GM19452 (cell line): ENCODE data around the gene SGSM1.

ENCODE experiments used
- ATAC-seq: cut with Tn5 transposase; IDR thresholded peaks from one replicate; pipeline ENCODE4 v1.9.1; 2021; ENCODE audit not compliant: unreplicated experiment

SGSM1 gene

DNA sequence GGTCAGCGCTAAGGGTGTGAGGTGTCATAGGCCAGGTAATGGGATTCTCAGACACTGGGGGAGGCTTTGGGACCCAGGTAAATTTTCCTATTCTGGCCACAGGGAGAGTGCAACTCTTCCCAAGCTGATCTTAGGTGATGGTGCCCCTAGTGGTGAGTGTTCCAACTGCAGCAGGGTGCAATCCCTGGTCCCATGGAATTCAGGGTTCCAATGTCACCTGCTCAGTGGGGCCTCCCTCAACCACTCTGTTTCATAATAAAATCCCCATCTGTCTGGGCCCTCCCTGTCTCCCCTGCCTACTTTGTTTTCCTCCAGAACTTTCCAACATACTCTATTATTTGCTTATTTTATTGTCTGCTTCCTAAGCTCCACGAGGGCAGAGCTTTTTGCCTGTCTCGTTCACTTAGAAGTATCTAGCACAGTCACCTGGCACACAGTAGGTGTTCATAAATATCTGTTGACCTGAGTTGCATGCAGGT, 2.9 kb upstream of the SGSM1 start:
- no peak for ATAC-seq

DNA sequence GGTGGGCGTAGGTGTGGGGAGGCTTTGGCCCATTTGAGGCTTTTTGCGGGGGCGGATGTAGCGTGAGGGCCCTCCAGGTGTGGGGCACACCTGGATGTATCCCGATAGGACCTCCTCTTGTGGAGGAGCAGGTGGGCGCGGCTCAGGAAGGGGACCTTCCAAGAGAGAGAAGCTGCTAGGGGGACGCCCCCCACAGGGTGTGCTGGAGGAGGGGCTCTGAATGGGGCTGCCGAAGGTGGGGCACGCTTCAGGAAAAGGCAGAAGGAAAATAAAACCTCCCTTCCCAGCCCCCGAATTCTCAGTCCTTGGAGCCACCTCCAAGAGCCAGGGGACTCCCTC, 621 bp downstream of the SGSM1 start:
- ATAC-seq: no peak

DNA sequence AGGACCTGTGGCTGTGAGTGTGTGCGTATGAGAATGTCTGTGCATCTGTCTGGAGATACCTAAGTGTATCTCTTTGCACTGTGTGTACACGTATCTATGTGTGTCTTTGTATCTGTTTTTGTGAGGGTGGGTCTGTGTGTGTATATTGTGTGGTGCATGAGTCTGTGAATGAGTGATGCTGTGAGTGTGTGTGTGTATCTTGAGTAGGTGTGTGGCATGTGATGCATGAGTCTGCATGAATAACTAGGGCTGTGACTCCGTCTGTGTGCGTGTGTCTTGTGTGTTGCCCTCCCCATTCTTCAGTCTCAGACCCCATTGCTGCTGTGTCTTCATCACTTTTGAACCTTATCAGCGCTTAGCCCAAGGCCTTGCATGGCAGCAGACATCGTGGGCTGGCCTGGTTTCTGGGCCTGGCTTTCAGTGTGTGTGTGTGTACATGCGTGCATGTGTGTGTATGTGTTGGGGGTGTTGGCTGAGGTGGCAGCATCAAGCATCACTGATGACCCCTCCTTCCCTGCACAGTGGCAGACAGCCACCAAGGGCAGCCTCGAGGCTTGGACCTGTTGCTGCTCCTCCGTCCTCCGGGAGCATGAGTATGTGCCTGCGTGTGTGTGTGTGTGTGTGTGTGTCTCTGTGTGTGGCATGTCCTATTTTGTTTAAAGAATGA, 1.4 kb downstream of the SGSM1 start:
- no peak for ATAC-seq

DNA sequence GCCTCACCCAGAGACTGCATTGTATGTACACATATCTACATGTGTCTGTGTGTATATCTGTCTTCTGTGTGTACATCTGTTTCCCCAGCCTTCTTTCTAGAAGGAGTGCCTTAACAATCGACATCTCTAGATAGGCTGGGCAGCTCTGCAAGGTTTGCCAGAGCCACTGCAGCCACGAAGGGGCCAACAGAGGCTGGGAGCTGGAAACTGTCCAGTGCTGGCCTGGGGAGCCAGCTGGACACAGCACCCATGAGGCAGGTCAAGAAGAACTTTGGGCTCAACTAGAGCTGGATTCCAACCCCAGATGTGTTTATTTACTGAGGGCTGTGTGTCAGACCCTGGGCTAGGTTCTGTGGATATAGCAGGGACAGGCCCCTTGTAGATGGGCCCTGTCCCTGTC, 3.3 kb downstream of the SGSM1 start:
- no peak for ATAC-seq

DNA sequence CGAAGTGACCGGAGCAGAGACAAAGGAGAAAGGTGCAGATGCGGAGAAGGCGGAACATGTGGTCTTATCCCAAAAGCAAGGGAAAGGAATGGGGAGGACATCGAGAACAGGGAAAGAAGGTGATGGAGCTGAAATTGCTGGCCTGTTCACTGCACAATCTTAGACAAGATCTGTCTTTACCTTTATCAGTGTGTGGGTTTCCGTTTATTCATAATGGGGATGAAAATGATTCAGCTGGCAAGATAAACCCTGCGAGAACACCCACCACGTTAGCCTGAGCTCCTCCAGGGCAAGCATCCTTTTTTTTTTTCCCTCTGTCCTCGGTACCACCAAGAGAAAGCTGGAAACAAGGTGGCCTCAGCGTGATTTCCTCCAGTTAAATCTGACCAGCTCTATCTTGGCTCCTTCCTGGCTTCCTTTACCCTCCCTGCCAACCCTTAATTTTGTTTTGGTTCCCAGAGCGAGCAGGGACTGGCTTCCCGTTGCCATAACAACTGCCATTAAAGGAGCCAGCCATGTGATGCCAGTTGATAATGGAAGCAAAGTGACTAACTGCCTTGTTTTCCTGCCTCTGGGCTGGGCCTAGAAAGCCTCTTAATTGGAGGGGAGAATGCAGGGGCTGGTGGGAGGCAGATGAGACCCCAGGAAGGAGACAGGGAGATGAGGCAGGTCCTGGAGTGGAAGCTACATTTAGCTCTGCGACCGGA, 4.2 kb downstream of the SGSM1 start:
- ATAC-seq: no peak

DNA sequence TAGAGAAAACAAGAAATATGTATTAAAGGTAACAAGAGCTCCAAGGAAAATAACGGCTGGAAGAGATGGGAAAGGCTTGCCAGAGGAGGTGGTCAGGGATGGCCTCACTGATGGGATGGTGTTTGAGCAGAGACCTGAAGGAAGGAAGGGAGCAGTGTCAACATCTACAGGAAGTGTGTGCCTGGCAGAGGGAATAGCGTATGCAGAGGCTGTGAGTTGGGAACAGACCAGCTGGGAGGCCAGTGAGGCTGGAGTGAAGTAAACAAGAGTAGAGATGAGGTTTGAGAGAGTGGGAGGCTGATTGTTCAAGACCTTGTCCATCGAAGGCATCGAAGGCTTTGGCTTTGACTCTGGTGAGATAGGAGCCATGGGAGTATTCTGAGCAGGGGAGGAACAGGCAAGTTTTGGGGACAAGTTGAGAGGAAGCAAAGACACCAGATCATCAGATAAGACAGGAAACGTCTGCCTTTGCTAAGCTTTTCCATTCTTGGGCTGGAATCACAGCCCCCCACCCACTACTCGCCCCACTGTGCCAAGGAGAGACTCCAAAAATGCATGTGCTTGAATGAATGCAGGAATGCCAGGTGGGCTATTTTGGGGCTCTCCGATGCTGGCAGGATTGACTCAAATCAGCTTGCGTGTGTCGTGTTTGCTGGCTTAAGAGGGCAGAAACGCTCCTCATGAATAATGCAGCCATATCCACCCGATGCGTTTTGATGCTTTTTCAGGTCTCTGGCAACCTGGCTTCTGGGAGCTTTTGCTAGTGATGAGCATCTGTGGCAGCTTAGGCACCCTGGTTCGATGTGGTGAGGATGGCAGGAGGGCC, 7.2 kb downstream of the SGSM1 start:
- no peak for ATAC-seq

DNA sequence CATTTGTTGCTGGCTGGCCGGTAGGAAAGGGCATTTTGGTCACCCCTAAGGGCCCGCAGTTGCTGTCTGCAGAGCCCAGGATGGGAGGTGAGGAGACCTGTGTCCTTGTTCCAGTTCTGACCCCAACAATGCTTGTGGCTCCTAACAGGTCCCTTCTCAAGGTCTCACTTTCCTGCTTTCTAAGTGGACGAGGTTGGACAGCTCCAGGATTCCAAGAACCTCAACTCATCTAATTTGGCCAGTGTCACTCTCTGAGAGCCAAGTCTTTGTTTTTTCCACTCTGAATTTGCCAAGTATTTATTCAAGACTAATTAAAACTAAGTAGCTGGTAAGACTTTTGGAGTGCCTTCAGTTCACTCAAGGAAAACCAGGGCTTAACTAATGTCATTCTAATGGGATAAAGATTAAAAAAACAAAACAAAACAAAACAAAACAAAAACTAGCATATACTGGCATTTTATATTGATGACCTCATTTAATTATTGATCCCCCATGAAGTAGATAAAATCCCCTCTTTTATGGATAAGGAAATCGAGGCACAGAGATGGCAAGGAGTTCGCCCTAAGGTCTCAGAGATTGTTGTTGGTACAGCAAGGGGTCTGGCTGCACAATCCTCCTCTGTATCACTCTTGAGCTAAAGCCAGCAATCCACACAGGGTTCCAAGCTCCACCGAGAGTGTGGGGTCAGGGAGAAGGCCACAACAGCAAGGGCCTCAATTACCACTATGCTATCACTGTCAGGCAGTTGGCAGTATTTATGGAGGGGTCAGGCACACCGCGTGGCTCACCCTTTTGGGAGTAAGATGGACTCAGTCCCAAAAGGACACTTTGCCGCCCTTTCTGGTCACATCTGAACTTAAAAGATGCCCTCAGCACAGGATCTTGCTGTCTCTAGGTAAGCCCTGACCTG, 8.1 kb downstream of the SGSM1 start:
- ATAC-seq: no peak

DNA sequence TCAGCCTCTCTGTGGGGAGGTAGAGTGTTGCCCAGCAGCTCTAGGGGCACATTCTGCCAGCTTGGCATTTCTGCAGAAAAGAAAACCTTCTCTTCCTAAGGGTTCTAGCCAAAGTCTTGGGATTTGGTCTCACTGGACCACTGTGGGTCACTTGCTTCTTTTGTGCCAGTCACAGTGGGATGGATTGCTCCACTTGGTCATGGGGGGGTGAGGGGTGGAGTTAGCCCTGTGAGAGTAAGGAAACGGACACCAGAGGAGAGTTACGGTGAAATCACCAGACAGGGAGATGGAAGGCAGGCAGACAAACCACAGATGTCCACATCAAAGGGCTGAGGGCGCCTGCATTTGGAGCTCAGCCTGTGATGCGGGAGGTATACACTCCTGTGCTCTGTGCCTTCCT, 10.8 kb downstream of the SGSM1 start:
- ATAC-seq: no peak

DNA sequence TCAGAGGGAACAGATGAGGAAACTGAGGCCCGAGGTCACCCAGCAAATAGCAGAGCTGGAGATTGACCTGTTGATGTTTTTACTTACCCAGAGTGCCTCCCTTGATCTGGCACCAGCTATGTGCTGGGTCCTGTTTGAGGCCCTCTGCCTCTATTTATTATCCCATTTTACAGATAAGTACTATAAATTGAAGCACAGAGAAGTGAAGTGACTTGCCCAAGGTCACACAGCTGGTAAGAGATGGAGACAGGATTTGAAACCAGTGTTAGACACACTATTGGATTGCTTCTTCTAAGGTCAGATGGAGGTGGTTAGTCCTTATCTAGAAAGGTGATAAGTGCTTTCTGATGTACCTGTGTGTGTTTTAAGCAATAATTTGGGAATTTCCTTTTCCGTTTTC, 13.5 kb downstream of the SGSM1 start:
- ATAC-seq: no peak

DNA sequence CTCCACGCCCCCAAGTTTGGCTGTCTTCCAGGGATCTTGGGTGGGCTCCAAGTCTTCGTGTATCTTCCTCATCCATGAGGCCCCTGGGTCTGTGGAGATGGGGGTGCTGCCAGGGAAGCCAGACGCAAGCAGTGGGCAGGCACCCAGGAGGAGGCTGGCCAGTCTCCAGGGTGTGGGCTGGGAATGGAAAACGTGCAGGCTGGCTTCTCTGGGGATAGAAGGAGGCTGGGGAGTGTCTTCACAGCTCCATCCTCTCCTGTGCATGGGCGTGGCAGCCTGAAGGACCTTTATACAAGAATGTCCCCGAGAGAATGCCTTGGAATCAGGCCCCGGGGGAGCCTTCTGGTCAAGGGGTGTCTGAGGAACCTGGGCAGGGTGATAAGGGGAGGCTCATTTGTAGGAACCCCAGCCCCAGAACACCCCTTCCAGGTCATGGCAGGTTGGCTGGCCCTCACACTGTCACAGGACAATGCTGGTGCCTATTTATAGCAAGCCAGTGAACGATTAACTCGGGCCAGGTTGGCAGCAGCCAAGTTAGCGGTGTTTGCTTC, 14.0 kb downstream of the SGSM1 start:
- no peak for ATAC-seq

DNA sequence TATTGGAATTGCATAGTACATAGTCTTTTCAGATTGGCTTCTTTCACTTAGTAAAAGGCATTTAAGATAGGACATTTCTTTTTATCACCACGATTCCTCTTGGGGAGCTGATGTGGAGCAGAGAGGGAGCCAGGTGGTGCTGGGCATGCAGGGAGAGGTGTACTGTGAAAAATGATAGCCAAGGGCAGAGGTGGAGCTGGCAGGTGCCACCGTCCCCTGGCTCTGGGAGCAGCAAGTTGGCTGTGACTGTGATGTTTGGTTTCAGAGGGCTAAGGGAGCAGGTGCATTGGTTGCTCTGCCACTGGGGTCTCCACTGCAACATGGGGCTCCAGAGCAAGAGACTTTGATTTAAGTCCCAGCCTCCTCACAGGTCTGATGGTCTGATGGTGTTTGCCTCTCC, 16.5 kb downstream of the SGSM1 start:
- ATAC-seq: no peak

DNA sequence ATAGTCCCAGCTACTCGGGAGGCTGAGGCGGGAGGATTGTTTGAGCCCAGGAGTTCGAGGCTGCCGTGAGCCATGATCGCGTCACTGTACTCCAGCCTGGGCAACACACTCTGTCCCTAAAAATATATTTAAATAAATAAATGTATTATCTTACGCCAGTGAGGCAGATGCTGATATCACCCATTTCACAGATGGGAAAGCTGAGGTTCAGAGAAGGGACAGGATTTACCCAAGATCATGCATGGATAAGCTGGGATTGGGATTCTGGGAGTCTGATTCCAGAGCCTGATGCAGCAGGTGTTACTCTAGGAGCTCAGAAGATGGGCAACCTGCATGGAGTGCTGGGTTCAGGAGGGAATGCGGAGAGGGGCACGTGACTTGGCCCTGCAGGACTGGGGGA, 17.8 kb downstream of the SGSM1 start:
- ATAC-seq: no peak

DNA sequence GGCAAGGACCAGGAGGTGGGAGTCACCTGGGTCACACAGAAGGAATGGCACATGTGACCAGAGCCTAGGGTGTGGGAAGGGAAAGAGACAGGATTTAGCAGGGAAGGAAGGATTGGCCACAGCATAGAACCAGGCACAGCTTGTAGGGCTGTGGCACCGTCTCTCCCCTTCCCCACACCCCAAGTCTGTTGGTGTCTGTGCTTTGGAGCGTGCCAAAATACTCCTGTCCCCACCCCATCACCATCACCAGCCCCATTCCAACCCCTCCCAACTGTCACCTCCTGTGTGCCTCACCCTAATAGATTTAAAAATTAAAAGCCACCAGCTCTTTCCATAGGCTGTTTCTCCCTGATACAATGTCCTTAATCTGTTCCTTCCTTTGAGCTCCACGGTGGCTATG, 18.2 kb downstream of the SGSM1 start:
- no peak for ATAC-seq

DNA sequence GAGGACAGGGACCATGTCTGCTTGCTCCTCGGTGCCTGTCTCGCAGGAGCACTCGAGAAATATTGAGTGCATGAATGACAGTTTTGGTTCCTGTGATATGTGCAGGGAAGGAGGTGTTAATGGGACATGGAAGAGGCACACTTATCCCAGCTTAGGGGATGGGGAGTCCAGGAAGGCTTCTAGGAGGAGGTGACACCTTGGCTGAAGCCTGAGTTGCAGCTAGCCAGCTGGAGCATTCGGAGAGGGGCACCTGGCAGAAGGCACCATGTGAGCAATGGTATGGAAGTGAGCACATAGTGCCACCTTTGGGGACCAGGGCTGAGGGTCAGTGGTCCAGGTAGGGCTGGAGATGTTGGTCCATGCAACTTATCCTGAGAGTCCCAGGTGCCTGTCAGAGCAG, 18.9 kb downstream of the SGSM1 start:
- ATAC-seq: no peak

DNA sequence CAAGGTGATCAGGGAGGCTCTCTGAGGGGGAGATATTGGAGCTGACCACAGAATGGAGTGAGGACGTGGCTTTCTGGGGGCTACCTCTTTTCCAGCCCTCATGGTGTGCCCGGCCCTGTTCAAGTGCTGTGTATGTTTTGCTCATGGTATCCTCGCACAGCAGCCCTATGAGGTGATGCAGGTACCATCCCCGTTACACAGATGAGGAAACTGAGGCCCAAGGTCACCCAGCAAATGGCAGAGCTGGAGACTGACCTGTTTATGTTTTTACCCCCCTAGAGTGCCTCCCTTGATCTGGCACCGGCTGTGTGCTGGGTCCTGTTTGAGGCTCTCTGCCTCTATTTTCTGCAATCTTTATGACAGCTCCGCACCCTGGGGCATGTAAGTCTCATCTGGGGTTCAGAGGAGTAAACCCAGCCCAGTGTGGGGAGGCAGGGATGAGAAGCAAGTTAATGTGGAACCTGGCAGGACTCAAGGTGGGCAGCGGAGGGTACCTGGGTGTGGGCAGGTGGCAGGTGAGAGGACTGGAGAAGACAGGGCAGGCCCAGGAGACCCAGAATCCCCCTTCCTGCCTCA, 20.8 kb downstream of the SGSM1 start:
- ATAC-seq: no peak

DNA sequence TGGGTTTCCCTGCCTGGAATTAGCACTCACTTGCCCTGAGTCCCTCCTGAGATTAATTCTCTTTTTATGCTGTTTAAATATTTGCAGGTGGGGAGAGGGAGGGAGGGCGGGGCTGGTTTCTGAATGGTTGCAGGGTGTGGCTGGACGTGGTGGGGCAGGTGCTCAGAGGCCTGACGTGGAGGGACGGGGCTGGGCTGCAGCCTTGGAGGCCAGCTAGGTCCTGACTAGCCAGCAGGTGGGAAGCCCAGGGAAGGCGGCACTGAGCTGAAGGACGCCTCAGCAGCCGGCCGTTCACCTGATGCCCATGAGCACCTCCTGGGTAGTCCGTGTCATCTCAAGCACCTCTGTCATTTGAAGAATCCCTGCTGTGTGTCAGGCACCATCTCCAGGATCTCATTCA, 21.3 kb downstream of the SGSM1 start:
- no peak for ATAC-seq

DNA sequence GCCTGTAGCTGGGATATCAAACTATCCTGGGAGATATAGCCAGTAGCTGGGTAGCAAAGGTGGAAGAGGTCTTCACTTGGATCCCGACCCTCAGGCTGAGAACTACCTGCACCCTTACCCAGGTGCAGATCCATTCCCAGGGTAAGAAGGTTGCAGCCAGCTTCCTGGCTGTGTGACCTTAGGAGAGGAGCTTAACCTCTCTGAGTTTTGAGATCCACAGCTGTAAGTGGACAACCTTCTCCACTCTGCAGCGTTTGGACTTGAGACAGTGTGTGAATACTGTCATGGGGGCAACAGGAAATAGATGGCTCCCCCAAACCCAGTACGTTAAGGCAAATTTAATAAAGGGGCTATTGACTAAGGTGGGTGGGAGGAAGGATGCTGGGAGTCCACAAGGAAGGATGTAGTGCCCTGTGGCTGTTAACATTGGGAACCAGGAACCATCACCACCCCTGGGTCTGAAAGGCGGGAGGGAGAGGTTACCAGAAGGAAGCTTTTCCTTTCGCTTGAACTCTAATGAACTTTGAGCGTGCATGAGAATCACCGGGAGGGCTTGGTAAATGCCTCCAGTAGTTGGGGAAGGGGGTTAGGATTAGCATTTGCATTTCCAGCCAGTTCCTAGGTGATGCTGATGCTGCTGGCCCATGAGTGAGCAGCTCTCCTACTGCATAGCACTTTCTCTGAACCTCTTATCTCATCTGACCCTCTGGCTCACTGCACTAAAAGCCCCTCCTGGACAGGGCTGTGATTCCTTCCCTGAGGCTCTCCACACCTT, 24.4 kb downstream of the SGSM1 start:
- ATAC-seq: no peak

DNA sequence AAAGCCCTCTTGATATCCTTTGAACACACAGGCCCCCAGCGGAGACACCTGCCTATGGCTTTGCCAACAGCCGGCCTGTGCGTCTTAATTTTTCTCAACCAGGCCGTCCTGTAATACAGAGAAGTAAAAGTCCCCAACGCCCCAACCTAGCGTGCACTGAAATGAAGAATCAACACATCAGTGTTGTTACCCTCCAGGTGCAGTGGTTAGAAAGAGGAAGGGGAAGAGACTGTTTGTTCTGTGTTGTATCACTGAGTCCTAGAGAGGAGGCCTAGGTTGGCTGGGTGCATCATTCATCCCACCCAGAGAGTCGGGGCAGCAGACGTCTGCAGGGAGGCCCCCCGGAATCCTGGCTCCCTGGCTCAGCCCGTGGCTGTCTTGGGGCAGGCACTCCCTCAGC, 25.7 kb downstream of the SGSM1 start:
- ATAC-seq: no peak

DNA sequence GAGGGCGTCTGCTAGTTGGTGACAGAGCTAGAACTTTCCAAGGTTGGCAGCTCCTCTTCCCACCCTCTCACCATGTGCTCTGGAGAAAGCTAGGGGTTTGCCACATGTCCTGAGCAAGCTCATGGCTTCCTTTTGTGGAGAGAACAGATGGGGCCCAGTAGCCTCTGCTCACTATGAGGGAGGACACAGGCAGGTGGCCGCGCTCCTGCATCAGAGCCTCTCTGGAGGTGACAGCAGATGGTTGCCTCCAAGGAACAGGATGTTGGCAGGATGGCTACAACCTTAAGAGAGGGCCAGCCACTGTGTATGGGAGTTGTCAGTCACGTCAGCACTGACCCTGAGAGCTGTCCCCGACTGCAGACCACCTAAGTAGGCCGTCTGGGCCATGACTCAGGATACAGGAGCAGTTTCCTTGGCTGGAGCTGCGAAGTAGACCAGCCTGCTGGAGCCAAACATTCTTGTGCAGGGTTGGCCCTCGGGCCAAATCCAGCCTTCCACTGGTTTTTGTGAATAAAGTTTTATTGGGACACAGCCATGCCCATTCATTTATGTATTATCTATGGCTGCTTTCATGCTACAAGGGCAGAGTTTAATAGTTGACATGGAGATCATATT, 28.0 kb downstream of the SGSM1 start:
- ATAC-seq: no peak
